HG02970 (cell line): ENCODE results near the gene CLDN6.
A peak's percentile ranks its signal among the peaks of the same experiment; 100 is the strongest.

ENCODE experiments used
- ATAC-seq: cut with Tn5 transposase; IDR thresholded peaks from one replicate; pipeline ENCODE4 v1.9.1; 2021; ENCODE audit warnings: mild to moderate bottlenecking, moderate library complexity, moderate number of reproducible peaks; ENCODE audit not compliant: unreplicated experiment, low FRiP score

Gene CLDN6

GRCh38 chr16:2974319-2975056, 43.5 kb downstream of the CLDN6 start:
- no peak for ATAC-seq

- no peak for ATAC-seq
Measured at GRCh38 chr16:2973605-2974318, 44.2 kb downstream of the CLDN6 start.

DNA sequence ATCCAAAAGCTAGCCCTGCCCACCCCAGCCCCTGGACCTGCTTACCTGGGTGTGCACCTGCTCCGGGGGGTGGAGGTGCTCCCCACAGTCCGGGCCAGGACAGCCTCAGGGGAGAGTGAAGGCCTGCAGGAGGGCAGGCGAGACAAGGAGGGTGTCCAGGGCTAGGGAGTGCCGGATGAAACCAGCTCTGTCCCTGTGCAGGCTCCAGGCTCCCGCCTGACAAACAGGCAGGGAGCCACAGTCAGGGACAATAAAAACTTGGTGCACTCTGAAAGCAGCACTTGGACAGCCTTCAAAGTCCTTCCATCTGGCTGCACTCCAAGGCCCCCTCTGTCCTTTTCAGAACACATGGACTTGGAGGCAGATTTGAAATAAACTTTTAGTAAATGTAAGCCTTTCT, 44.9 kb downstream of the CLDN6 start:
- no peak for ATAC-seq

DNA sequence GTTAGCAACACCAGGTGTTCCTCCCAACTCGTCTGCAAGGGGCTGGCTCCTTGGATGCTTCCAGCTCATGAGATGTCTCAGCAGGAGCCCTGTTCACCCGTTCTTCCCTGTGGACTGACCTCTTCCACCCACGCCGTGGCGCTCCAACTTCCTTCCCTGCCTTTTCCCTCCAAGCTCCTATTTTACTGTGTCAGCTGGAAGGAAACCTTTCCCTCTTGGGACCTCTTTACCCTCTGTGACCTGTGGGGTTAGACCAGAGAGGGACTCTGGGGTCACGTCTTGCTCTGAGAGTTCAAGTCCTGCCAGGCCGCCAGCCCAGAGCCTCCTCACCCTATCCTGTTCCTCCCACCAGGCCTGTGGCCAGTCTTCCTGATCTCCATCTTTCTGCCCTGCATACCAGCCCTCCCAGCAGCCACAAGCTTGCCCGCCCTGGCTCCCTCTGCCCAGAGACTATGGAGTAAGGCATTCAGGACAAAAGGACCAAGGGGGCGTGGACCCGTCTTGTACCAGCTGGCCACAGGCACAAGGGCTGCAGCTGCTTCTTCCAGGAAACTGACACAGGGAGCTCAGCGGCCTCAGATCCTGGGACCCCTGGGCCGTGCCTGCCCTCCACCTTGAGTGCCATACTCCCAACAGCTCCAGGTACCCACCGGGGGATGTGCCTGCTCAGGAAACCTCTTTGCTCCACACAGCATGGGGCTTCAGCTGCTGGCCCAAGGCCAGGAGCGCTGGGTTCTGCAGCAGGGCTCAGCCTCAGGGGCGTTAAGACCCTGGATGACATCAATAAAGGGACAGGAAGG, 45.8 kb downstream of the CLDN6 start:
- ATAC-seq: no peak

- ATAC-seq: no peak
Measured at GRCh38 chr16:2971134-2971984, 46.6 kb downstream of the CLDN6 start.

- no peak for ATAC-seq
Measured at GRCh38 chr16:2970563-2970962, 47.4 kb downstream of the CLDN6 start.

- ATAC-seq: peak; percentile 33
Measured at GRCh38 chr16:2969545-2970521, 48.1 kb downstream of the CLDN6 start.

- ATAC-seq: peak; percentile 63
Measured at GRCh38 chr16:2968738-2969544, 49.0 kb downstream of the CLDN6 start, which contains the start of gene PAQR4. Gene PAQR4 (plus strand): TSS chr16:2969348. CDS start chr16:2969675, 327 bp downstream.

GRCh38 chr16:2968368-2968737, 49.6 kb downstream of the CLDN6 start:
- no peak for ATAC-seq

DNA sequence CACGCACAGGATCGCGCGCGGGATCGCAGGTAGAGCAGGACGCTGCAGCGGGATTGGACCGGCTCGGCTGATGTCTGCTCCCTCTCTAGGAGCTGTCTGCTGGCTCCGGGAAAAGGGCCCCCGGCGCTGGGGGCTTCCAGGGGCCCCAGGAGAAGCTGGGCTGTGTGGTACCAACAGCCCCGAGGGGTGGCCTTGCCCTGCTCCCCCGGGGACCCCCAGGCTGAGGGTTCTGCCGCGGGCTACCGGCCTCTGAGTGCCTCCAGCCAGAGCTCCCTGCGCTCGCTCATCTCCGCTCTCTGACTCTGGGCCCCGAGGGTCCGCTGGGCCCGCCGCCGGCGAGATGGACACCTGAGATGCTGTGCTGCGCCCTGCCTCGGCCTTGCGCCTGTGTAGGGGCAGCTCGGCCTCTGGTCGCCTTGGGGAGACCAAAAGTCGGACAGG, 50.2 kb downstream of the CLDN6 start:
- ATAC-seq: no peak

DNA sequence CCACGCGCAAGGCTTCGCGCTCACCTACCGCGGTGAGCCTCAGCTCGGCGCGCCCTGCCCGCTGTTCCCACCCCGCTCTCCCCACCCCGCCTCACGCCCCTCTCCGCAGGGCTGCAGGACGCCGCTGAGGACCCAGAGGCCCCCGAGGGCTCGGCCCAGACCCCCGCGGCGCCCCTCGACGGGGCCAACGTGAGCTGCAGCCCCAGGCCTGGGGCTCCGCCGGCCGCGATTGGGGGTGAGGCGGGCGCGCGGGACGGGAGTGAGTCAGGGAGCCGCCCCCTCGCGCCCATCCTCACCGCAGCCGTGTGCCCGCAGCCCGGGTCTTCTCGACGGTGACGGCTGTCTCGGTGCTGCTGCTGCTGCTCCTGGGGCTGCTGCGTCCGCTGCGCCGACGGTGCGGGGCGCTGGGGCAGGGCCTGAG, 50.8 kb downstream of the CLDN6 start:
- no peak for ATAC-seq

DNA sequence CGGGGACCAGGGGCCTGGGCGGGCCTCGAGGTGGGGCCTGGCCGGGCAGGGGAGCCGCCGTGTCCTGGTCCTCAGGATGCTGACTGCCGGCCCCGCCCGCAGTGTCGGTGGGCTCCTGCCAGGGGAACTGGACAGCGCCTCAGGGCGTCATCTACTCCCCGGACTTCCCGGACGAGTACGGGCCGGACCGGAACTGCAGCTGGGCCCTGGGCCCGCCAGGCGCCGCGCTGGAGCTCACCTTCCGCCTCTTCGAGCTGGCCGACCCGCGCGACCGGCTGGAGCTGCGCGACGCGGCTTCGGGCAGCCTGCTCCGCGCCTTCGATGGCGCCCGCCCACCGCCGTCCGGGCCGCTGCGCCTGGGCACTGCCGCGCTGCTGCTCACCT, 51.2 kb downstream of the CLDN6 start:
- no peak for ATAC-seq

DNA sequence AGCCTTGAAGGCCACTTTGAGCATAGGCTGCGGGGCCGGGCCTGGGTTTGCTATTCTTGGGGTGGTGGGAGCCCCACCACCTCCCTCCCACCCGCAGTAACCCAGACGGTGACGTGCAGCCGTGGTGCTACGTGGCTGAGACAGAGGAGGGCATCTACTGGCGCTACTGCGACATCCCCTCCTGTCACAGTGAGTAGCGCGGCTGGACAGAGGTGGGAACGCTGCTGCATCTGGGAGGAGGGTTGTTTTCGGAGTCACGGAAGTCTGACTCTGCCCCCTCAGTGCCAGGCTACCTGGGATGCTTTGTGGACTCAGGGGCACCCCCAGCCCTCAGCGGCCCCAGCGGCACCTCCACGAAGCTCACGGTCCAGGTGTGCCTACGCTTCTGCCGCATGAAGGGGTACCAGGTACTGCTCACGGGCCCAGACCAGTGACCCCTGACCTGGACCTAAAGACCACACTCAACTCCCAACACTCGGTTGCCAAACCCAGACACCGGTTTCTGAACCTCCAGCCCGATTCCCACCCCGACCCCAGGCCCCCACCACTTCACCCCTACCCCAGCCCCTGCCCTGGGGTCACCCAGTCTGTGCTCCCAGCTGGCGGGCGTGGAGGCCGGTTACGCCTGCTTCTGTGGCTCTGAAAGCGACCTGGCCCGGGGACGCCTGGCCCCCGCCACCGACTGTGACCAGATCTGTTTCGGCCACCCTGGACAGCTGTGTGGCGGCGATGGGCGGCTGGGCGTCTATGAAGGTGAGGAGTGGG, 51.8 kb downstream of the CLDN6 start:
- ATAC-seq: no peak
